VCaP (cell line): Measurements from ENCODE around the gene PTDSS2.
A peak's percentile ranks its signal among the peaks of the same experiment; 100 is the strongest.

Source experiments
- H3K27ac ChIP-seq: fragments of 450-650 bp; 2 replicates; pipeline ENCODE4 v1.5.1; 2017
- TF ChIP-seq, protein P1 (sequence below): fragments of 450-650 bp; conservative IDR thresholded peaks from 2 replicates; pipeline ENCODE4 v1.5.1; 2017; ENCODE audit warnings: mild to moderate bottlenecking, moderate library complexity

The PTDSS2 gene

GRCh38 chr11:518463-519202, 68.6 kb downstream of the PTDSS2 start:
- TF ChIP-seq, protein P1, sequence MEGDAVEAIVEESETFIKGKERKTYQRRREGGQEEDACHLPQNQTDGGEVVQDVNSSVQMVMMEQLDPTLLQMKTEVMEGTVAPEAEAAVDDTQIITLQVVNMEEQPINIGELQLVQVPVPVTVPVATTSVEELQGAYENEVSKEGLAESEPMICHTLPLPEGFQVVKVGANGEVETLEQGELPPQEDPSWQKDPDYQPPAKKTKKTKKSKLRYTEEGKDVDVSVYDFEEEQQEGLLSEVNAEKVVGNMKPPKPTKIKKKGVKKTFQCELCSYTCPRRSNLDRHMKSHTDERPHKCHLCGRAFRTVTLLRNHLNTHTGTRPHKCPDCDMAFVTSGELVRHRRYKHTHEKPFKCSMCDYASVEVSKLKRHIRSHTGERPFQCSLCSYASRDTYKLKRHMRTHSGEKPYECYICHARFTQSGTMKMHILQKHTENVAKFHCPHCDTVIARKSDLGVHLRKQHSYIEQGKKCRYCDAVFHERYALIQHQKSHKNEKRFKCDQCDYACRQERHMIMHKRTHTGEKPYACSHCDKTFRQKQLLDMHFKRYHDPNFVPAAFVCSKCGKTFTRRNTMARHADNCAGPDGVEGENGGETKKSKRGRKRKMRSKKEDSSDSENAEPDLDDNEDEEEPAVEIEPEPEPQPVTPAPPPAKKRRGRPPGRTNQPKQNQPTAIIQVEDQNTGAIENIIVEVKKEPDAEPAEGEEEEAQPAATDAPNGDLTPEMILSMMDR, result peak; percentile 97
- peak overlapping the region; percentile 59 for H3K27ac ChIP-seq

- TF ChIP-seq, protein P1, result no peak
- no peak overlapping the region for H3K27ac ChIP-seq
Measured at GRCh38 chr11:520428-521176, 70.5 kb downstream of the PTDSS2 start.

DNA sequence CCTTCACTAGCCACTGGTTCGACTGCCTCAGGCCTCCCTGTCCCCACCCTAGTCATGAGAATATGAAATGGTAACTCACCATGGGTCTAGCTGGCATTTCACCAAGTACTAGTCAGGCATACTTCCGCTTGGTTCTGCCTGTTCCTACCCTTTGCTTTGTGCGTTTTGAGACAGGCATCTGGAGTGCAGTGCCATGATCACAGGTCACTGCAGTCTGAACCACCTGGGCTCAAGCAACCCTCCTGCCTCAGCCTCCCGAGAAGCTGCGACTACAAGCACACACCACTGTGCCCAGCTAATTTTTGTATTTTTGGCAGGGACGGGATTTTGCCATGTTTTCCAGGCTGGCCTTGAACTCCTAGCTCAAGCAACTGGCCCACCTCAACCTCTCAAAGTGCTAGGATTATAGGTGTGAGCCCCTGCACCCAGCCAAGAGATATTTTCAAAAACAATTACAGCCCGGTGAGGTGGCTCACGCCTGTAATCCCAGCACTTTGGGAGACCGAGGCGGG, 71.2 kb downstream of the PTDSS2 start:
- TF ChIP-seq, protein P1, result no peak
- no peak overlapping the region for H3K27ac ChIP-seq

- no peak overlapping the region for H3K27ac ChIP-seq
- TF ChIP-seq, protein P1, result no peak
Measured at GRCh38 chr11:526192-526591, 76.1 kb downstream of the PTDSS2 start.

DNA sequence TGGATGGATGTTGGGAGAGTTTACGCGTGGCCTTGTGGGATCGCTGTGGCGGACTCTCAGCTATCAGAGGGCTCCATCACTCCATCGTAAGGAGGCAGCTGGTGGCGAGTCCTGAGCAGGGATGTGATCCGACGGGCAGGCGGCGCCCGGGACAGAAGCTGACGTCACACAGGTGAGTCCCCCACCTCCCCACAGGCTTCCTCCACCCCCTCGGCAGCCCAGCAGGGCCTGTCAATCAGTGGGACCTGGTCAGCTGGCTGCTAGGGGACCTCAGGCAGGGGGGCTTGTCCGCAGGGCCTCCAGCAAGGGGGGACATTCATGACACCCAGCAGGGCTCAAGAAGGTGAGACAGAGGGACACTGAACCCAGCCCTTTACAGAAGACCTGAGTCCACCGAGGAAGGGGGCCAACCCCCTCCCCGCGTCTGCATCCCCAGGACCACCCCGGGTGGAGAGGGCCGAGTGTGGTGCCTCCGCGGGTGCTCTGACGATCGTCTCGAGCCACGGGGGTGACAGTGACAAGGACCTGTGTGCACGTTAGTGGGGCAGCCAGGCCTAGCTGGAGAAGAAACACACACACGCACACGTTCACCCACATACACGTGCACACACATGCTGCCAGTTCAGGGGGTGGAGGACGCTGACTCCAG, 78.2 kb downstream of the PTDSS2 start:
- TF ChIP-seq, protein P1, result no peak
- no peak overlapping the region for H3K27ac ChIP-seq

DNA sequence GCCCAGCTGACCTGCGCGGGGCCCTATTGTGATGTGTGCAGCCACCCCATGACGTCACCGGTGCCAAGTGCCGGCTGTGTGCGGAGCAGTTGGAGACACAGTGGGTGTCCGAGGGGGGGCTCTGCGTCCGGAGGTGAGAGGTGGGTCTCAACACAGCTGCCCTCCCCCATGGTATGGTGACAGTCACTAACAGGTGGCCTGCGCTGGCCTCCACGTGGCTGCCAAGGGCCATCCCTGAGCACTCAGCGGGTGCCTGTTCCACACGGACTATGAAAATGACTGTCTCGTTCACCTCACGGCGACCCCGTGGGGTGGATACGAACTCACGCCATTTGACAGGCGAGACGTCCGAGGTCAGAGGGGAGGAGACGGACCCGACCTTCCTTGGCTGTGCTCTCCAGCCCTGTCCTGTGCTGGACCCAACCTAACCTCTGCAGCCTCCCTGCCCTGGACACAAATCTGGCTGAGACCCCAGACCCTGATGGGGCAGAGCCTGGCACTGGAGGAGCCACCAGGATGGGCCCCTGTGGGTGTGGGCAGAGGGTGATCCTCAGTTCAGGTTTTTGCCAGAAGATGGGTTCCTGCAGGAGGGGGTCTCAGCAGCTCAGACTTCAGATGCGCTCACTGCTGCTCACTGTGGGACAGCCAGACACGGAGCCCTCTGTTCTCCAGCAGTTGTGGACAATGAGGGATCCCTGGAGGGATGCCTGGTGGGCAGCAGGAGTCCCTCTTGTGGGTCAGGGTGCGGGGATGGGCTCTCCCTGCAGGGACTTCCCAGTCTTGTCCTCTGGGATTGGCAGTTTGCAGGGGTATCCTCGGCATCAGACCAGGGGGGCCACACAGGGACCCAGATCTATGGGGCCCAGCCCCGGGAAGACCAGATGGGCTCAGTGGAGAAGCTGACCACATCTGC, 79.0 kb downstream of the PTDSS2 start:
- no peak overlapping the region for H3K27ac ChIP-seq
- TF ChIP-seq, protein P1, result no peak
